HepG2 (cell line): ENCODE data around the gene PRCD. TPM values are rescaled to one million over a fixed set of nuclear protein-coding genes. Genes with fewer than 3 reads are reported as not detected.

Experiments used
- AGO2 ChIP-seq: fragments of 200-400 bp; formaldehyde crosslinking; optimal IDR thresholded peaks from 2 replicates; pipeline ENCODE3; 2017; ENCODE audit warnings: mild to moderate bottlenecking, low read depth, low read length, moderate library complexity
- ARNT ChIP-seq: fragments of 450-650 bp; IDR thresholded peaks from 2 replicates; pipeline ENCODE4 v1.6.1; 2017
- BRD4 ChIP-seq: sonication (generic); formaldehyde crosslinking; IDR thresholded peaks from 2 replicates; pipeline ENCODE4 v1.4.0; 2020; ENCODE audit warnings: missing genetic modification reagents
- DDIT3 ChIP-seq: sonication (generic); formaldehyde crosslinking; IDR thresholded peaks from 2 replicates; pipeline ENCODE4 v1.4.0; 2020; ENCODE audit warnings: mild to moderate bottlenecking, missing genetic modification reagents
- EED ChIP-seq: sonication (generic); formaldehyde crosslinking; IDR thresholded peaks from 2 replicates; pipeline ENCODE4 v1.5.0; 2020; ENCODE audit warnings: mild to moderate bottlenecking, missing genetic modification reagents
- HNF1A ChIP-seq, 2 experiments: sonication (generic) in 1 of 2; formaldehyde crosslinking in 1 of 2; IDR thresholded peaks; 2 replicates each; pipeline versions ENCODE4 v1.4.0 to v1.6.1; 2016 to 2020; ENCODE audit warnings: borderline replicate concordance in 1 of 2, low read depth in 1 of 2, mild to moderate bottlenecking in 1 of 2, missing genetic modification reagents in 1 of 2
- JUN ChIP-seq: sonication (generic); formaldehyde crosslinking; IDR thresholded peaks from 2 replicates; pipeline ENCODE4 v1.4.0; 2020; ENCODE audit warnings: mild to moderate bottlenecking, missing genetic modification reagents
- MBNL3 ChIP-seq: fragments of 250-450 bp; sonication (Bioruptor Pico); conservative IDR thresholded peaks from 2 replicates; pipeline ENCODE4 v1.8.0; 2022; ENCODE audit warnings: mild to moderate bottlenecking, inconsistent platforms
- NCOA2 ChIP-seq: sonication (generic); formaldehyde crosslinking; IDR thresholded peaks from 2 replicates; pipeline ENCODE4 v1.8.0; 2022; ENCODE audit warnings: inconsistent platforms
- NFE2L2 ChIP-seq: fragments of 150-350 bp; IDR thresholded peaks from 2 replicates; pipeline ENCODE4 v1.6.1; 2014; ENCODE audit warnings: low read length
- PAF1 ChIP-seq: IDR thresholded peaks from 2 replicates; pipeline ENCODE4 v1.6.1; 2016; ENCODE audit warnings: missing genetic modification reagents, missing compliant biosample characterization
- PHB2 ChIP-seq: fragments of 450-650 bp; IDR thresholded peaks from 2 replicates; pipeline ENCODE4 v1.6.1; 2018; ENCODE audit not compliant: partially characterized antibody
- PHF5A ChIP-seq: IDR thresholded peaks from one replicate; pipeline ENCODE4 v1.6.1; 2018; ENCODE audit warnings: low read depth, missing genetic modification reagents; ENCODE audit not compliant: unreplicated experiment
- RBAK ChIP-seq: sonication (generic); formaldehyde crosslinking; IDR thresholded peaks from 2 replicates; pipeline ENCODE4 v1.5.1; 2020; ENCODE audit warnings: mild to moderate bottlenecking, missing genetic modification reagents
- REPIN1 ChIP-seq: sonication (generic); formaldehyde crosslinking; IDR thresholded peaks from 2 replicates; pipeline ENCODE4 v1.8.0; 2022; ENCODE audit warnings: missing genetic modification reagents, low read depth, mild to moderate bottlenecking, borderline replicate concordance
- RXRB ChIP-seq: IDR thresholded peaks from 2 replicates; pipeline ENCODE4 v1.6.1; 2016; ENCODE audit warnings: borderline replicate concordance, missing genetic modification reagents, missing compliant biosample characterization
- SIN3A ChIP-seq: IDR thresholded peaks from 2 replicates; pipeline ENCODE4 v1.6.1; 2011; ENCODE audit warnings: low read depth, mild to moderate bottlenecking, control low read depth, low read length, borderline replicate concordance
- ZBTB1 ChIP-seq: sonication (generic); formaldehyde crosslinking; IDR thresholded peaks from 2 replicates; pipeline ENCODE4 v1.4.0; 2020; ENCODE audit warnings: missing genetic modification reagents, borderline replicate concordance
- ZFP36 ChIP-seq: fragments of 150-350 bp; IDR thresholded peaks from 2 replicates; pipeline ENCODE4 v1.6.1; 2018; ENCODE audit warnings: borderline replicate concordance, low read length, low read depth; ENCODE audit not compliant: partially characterized antibody
- ZFP41 ChIP-seq: sonication (generic); formaldehyde crosslinking; IDR thresholded peaks from 2 replicates; pipeline ENCODE4 v1.4.0; 2020; ENCODE audit warnings: mild to moderate bottlenecking, missing genetic modification reagents, borderline replicate concordance
- ZFY ChIP-seq: sonication (generic); formaldehyde crosslinking; IDR thresholded peaks from 2 replicates; pipeline ENCODE4 v1.4.0; 2020; ENCODE audit warnings: missing genetic modification reagents
- ZNF317 ChIP-seq: sonication (generic); formaldehyde crosslinking; IDR thresholded peaks from 2 replicates; pipeline ENCODE4 v1.5.0; 2020; ENCODE audit warnings: mild to moderate bottlenecking, missing genetic modification reagents
- ZNF354B ChIP-seq: sonication (generic); formaldehyde crosslinking; IDR thresholded peaks from 2 replicates; pipeline ENCODE4 v1.8.0; 2022; ENCODE audit warnings: mild to moderate bottlenecking, missing genetic modification reagents
- ZNF598 ChIP-seq: sonication (generic); formaldehyde crosslinking; IDR thresholded peaks from 2 replicates; pipeline ENCODE4 v1.5.1; 2020; ENCODE audit warnings: mild to moderate bottlenecking, missing genetic modification reagents, borderline replicate concordance
- ZNF7 ChIP-seq: IDR thresholded peaks from 2 replicates; pipeline ENCODE4 v1.6.1; 2016; ENCODE audit warnings: missing biosample characterization, missing genetic modification reagents
- ZNF747 ChIP-seq: sonication (generic); formaldehyde crosslinking; IDR thresholded peaks from 2 replicates; pipeline ENCODE4 v1.8.1; 2023; ENCODE audit warnings: missing genetic modification reagents, mild to moderate bottlenecking, borderline replicate concordance
- polyA plus RNA-seq, 8 experiments: library from polyadenylated mRNA; depleted of rRNA in 3 of 8; stranded (reverse) in 7 of 8; unstranded in 1 of 8; fragments of >200 nt; fragmentation: Illumina TruSeq in 4 of 8; extraction: Trizol in 4 of 8; gene quantifications; 2 replicates each; pipeline versions ENCODE4 v1.2.1 to v1.2.3, GENCODE V29; 2011 to 2016; ENCODE audit warnings: low read depth in 4 of 8, missing spikeins in 1 of 8, mixed read lengths in 1 of 8; ENCODE audit not compliant: insufficient read depth in 1 of 8
- total RNA-seq, 5 experiments: library from RNA; depleted of rRNA; stranded (reverse); fragments of >200 nt; fragmentation: Illumina TruSeq; extraction: Trizol; gene quantifications; 2 replicates each; pipeline ENCODE4 v1.2.3, GENCODE V29; 2016; ENCODE audit warnings: low read depth in 1 of 5
- TF ChIP-seq, protein P1 (sequence below): sonication (generic); formaldehyde crosslinking; IDR thresholded peaks from 2 replicates; pipeline ENCODE4 v1.4.0; 2020; ENCODE audit warnings: missing genetic modification reagents
- TF ChIP-seq, protein P2 (sequence below): sonication (generic); formaldehyde crosslinking; IDR thresholded peaks from 2 replicates; pipeline ENCODE4 v1.5.1; 2020; ENCODE audit warnings: missing genetic modification reagents, mild to moderate bottlenecking, borderline replicate concordance

PRCD gene
- total and polyA plus RNA-seq, 2 of the 13 experiments (the other 11 are each of a cell fraction or from before 2014, with no cell fraction given), result 0.51 TPM; not detected in 1

- TF ChIP-seq DDIT3 (CRISPR knock-in tag), result no peak
- no peak; the same call in 1 of the 2 replicates for TF ChIP-seq EED (CRISPR knock-in tag)
- no peak for TF ChIP-seq NCOA2
- TF ChIP-seq PAF1 (CRISPR knock-in tag), result no peak
- TF ChIP-seq, protein P1, sequence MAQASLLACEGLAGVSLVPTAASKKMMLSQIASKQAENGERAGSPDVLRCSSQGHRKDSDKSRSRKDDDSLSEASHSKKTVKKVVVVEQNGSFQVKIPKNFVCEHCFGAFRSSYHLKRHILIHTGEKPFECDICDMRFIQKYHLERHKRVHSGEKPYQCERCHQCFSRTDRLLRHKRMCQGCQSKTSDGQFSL (CRISPR knock-in tag), result no peak
- TF ChIP-seq, protein P2, sequence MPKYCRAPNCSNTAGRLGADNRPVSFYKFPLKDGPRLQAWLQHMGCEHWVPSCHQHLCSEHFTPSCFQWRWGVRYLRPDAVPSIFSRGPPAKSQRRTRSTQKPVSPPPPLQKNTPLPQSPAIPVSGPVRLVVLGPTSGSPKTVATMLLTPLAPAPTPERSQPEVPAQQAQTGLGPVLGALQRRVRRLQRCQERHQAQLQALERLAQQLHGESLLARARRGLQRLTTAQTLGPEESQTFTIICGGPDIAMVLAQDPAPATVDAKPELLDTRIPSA, result no peak
- no peak for TF ChIP-seq HNF1A (IDR thresholded peaks at IDR 0.05; ENCODE audit: low read depth)
- no peak for TF ChIP-seq HNF1A (CRISPR knock-in tag; IDR thresholded peaks at IDR 0.05; ENCODE audit: borderline replicate concordance)
- TF ChIP-seq MBNL3 (CRISPR knock-in tag), result no peak
- TF ChIP-seq ZBTB1, result no peak
- TF ChIP-seq ZNF7 (CRISPR knock-in tag), result no peak
- no peak for TF ChIP-seq ZFY (CRISPR knock-in tag)
- TF ChIP-seq ZNF317 (CRISPR knock-in tag), result no peak
- TF ChIP-seq AGO2, result no peak
- TF ChIP-seq RBAK, result no peak
- no peak for TF ChIP-seq ZNF747 (CRISPR knock-in tag)
- no peak for TF ChIP-seq NFE2L2
- TF ChIP-seq BRD4 (CRISPR knock-in tag), result no peak; the same call in 1 of the 2 replicates
- no peak for TF ChIP-seq JUN (CRISPR knock-in tag)
- no peak for TF ChIP-seq RXRB (CRISPR knock-in tag)
- TF ChIP-seq PHB2, result no peak
- TF ChIP-seq ZFP36, result no peak
- no peak; the same call in 1 of the 2 replicates for TF ChIP-seq ZNF598 (CRISPR knock-in tag)
- TF ChIP-seq REPIN1 (CRISPR knock-in tag), result no peak
- no peak for TF ChIP-seq PHF5A (CRISPR knock-in tag)
- no peak for TF ChIP-seq ZFP41 (CRISPR knock-in tag)
- no peak for TF ChIP-seq ZNF354B (CRISPR knock-in tag)
- no peak for TF ChIP-seq SIN3A
- no peak for TF ChIP-seq ARNT
Observed at GRCh38 chr17:76556765-76557367, 17.0 kb downstream of the PRCD start (continued).
